ENCODE results near the gene TLCD2. TPM values are rescaled to one million over a fixed set of nuclear protein-coding genes. Genes with fewer than 3 reads are reported as not detected.
"Not testable (repeated sequence)": the region's sequence is repeated elsewhere in the genome, so short reads cannot be mapped to it uniquely, and the experiment has no call there.

The TLCD2 gene
- polyA plus RNA-seq, 1 experiment: 3.1 TPM

DNA sequence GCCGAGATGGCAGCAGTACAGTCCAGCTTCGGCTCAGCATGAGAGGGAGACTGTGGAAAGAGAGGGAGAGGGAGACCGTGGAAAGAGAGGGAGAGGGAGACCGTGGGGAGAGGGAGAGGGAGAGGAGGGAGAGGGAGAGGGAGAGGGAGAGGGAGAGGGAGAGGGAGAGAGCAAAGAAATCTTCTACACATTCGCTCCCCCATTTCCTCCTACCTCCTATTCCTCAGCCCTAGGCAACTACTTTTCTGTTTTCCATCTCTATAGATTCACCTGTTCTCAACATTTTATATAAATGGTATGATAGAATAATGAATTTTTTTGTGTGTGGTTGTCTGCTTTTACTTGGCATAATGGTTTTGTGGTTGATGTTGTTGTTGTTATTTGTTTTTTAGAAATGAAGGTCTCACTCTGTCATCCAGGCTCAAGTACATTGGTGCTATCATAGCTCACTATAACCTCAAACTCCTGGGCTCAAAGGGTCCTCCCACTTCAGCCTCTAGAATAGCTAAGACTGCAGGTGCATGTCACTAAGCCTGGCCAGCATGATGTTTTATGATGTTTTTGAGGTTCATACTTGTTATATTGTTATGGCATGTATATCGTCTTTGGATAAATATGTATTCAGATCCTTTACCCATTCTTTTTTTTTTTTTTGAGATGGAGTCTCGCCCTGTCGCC, 19.5 kb downstream of the TLCD2 start:
- POLR2A ChIA-PET: no interaction called here
- no peak for TF ChIP-seq CTCF (IDR thresholded peaks at IDR 0.05; ENCODE audit: low read depth, low read length)
- CTCF ChIA-PET: no interaction called here
- Histone ChIP-seq H3K27ac (ENCODE audit: low read depth, low read length) (no peak overlapping the region), H3K27me3 (ENCODE audit: control insufficient read depth, insufficient read depth, low read length) (no peaks in the 10 kb centered on the region), H3K9me3 (ENCODE audit: control insufficient read depth, insufficient read depth, low read length) (peaks cover 10% of the 10 kb centered on the region), H3K4me3 (ENCODE audit: low read depth, low read length) (no peak overlapping the region)
- no peak for DNase-seq (ENCODE audit: low read depth, low spot score)

GRCh38 chr17:1688405-1688804, 21.8 kb downstream of the TLCD2 start:
- POLR2A ChIA-PET; H3K27me3 ChIP-seq (ENCODE audit: control insufficient read depth, insufficient read depth, low read length); CTCF ChIA-PET; H3K27ac ChIP-seq (ENCODE audit: low read depth, low read length); DNase-seq (ENCODE audit: low read depth, low spot score); H3K4me3 ChIP-seq (ENCODE audit: low read depth, low read length): not testable (repeated sequence)
- H3K9me3 ChIP-seq (ENCODE audit: control insufficient read depth, insufficient read depth, low read length): peaks cover 10% of the 10 kb centered on the region

GRCh38 chr17:1686086-1686485, 24.1 kb downstream of the TLCD2 start:
- Histone ChIP-seq H3K4me3 (ENCODE audit: low read depth, low read length) (no peak overlapping the region), H3K27ac (ENCODE audit: low read depth, low read length) (no peak overlapping the region), H3K27me3 (ENCODE audit: control insufficient read depth, insufficient read depth, low read length) (no peaks in the 10 kb centered on the region), H3K9me3 (ENCODE audit: control insufficient read depth, insufficient read depth, low read length) (no peaks in the 10 kb centered on the region; the same call in 1 of the 2 replicates)
- POLR2A ChIA-PET: no interaction called here
- no peak for DNase-seq (ENCODE audit: low read depth, low spot score)
- TF ChIP-seq CTCF (IDR thresholded peaks at IDR 0.05; ENCODE audit: low read depth, low read length): no peak
- CTCF ChIA-PET: no interaction called here

- Histone ChIP-seq H3K27ac (ENCODE audit: low read depth, low read length) (peak within 1 kb of the TSS; percentile 86), H3K4me3 (ENCODE audit: low read depth, low read length) (peak within 1 kb of the TSS; percentile 83), H3K9me3 (ENCODE audit: control insufficient read depth, insufficient read depth, low read length) (no peaks in the 10 kb centered on the region; the same call in 1 of the 2 replicates), H3K27me3 (ENCODE audit: control insufficient read depth, insufficient read depth, low read length) (no peaks in the 10 kb centered on the region)
- POLR2A ChIA-PET: interaction anchor here (0.6 to 2.9 kb wide), 4 partner anchors 16 to 36 kb away, joined by 3 to 25 read pairs (median 7); no protein-coding TSS in a partner anchor
- TF ChIP-seq CTCF (IDR thresholded peaks at IDR 0.05; ENCODE audit: low read depth, low read length): no peak
- CTCF ChIA-PET: interaction anchor here (0.6 to 0.9 kb wide), 2 partner anchors 16 to 111 kb away, joined by 3 to 5 read pairs; no protein-coding TSS in a partner anchor
- DNase-seq (ENCODE audit: low read depth, low spot score): peak; percentile 91
These were observed 25.6 kb downstream of the TLCD2 start, which contains the start of gene PRPF8 for GRCh38 chr17:1684378-1685189. Gene PRPF8 (minus strand): TSS chr17:1684867. CDS start chr17:1684571, 296 bp downstream.

DNA sequence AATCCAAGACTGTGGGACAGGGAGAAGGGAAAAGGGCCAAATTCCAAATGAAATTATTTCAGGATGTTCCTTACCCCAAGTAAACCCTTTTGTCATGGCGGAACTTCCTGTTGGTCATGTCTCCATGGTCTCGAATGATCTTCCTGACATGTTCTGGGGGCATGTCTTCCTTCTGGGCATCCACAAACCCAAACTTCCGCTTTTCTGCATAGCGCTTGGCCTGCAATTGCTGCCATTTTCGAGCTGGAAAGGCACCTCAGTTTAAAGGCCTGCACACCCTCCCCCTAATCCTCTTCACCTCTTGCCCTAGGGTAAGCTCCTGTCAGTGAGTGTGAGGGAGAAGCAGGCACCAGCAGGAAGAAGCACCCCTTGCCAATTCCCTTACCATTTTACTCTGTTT, 26.7 kb downstream of the TLCD2 start:
- POLR2A ChIA-PET: interaction anchor here (0.7 to 2.9 kb wide), 2 partner anchors 33 to 755 kb away, joined by 3 to 25 read pairs; no protein-coding TSS in a partner anchor
- TF ChIP-seq CTCF (IDR thresholded peaks at IDR 0.05; ENCODE audit: low read depth, low read length): no peak
- Histone ChIP-seq H3K9me3 (ENCODE audit: control insufficient read depth, insufficient read depth, low read length) (no peaks in the 10 kb centered on the region; the same call in 1 of the 2 replicates), H3K27me3 (ENCODE audit: control insufficient read depth, insufficient read depth, low read length) (no peaks in the 10 kb centered on the region), H3K27ac (ENCODE audit: low read depth, low read length) (peak overlapping the region; percentile 11), H3K4me3 (ENCODE audit: low read depth, low read length) (peak overlapping the region; percentile 83)
- CTCF ChIA-PET: interaction anchor here (1.0 to 1.4 kb wide), 2 partner anchors 14 to 34 kb away, joined by 3 read pairs; partner anchors contain the start of gene RILP
- no peak for DNase-seq (ENCODE audit: low read depth, low spot score)

Measured in AG04450 (cell line).